GM10847 (cell line): ENCODE data around the gene TMEM141.
"Not testable (repeated sequence)": the region's sequence is repeated elsewhere in the genome, so short reads cannot be mapped to it uniquely, and the experiment has no call there.

Experiments used
- POLR2A ChIP-seq: IDR thresholded peaks from 2 replicates; pipeline ENCODE4 v1.6.1; 2011; ENCODE audit not compliant: insufficient read length; ENCODE audit errors: extremely low read depth

The TMEM141 gene

GRCh38 chr9:136835932-136836904 is 45.1 kb downstream of the TMEM141 start:
- no peak for TF ChIP-seq POLR2A

GRCh38 chr9:136837146-136837855 is 46.2 kb downstream of the TMEM141 start:
- TF ChIP-seq POLR2A: no peak

DNA sequence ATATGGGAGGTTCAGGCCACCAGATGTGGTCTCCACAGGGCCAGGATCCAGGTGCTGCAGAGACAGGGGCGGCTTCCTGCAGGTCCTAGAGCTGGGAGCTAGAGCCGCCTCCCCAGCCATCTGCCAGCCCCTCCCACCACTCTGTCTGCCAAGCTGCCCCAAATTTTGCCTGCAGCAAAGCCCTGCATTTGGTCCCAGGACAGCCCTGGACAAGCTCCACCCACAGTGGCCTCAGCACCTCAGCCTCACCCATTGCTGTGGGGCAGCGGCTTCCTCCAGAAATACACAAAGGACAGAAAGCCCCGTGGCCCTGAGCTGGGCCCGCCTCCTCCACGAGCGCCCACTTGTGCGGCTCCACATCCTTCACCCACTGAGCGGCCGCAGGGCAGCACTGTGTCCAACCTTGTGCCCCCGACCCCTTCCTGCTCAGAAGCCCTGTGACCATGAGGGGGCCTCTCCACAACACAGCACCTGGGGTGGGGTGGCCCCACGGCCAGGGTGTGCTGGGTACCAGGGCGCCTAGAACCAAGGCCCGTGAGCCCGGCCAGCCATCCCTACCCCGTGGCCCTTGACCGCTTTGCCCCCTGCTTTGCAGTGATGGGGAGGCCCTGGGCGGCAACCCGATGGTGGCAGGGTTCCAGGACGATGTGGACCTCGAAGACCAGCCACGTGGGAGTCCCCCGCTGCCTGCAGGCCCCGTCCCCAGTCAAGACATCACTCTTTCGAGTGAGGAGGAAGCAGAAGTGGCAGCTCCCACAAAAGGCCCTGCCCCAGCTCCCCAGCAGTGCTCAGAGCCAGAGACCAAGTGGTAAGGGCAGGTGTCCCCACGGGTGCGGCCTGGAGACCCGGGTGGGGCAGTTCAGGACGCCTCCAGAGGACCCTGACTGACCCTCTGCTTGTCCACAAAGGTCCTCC is 47.4 kb downstream of the TMEM141 start:
- no peak for TF ChIP-seq POLR2A

GRCh38 chr9:136839229-136840139 is 48.3 kb downstream of the TMEM141 start:
- no peak for TF ChIP-seq POLR2A

- TF ChIP-seq POLR2A: no peak
These were observed 49.2 kb downstream of the TMEM141 start for GRCh38 chr9:136840140-136840876.

DNA sequence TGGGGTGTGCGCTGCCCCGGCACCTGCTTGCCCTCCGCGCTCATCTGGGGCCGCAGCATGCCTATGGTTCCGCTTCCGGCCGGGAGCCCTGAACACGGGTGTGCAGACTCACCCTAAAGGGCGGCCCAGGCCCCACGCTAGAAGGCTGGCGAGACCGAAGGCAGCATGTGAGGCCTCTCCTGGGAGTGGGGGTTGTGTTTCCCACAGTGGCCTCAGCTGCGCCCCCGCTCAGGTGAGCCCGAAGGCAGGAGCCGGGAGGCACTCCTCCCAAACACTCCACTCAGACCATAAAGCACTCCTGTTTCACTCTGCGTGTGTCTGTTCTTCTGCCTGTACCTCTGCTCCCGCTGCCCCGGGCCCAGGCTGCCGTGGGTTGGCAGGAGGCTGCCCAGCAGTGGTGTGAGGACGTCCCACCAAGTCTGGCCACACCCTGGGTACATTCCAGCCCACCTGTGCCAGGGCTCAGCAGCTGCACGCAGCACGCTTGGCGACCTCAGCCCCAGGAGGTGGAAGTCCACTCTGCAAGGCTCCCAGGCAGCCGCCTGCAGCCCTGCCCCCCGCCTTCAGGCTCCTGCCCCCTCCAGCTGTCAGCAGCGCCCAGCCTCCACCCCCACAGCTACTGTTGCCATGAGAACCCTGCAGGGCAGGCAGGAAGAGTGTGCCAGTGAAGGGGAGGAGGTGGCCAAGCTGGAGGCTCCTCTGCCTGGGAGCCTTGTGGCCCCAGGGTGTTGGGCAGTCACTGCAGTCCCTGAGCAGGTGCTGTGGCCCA is 49.9 kb downstream of the TMEM141 start:
- TF ChIP-seq POLR2A: no peak

DNA sequence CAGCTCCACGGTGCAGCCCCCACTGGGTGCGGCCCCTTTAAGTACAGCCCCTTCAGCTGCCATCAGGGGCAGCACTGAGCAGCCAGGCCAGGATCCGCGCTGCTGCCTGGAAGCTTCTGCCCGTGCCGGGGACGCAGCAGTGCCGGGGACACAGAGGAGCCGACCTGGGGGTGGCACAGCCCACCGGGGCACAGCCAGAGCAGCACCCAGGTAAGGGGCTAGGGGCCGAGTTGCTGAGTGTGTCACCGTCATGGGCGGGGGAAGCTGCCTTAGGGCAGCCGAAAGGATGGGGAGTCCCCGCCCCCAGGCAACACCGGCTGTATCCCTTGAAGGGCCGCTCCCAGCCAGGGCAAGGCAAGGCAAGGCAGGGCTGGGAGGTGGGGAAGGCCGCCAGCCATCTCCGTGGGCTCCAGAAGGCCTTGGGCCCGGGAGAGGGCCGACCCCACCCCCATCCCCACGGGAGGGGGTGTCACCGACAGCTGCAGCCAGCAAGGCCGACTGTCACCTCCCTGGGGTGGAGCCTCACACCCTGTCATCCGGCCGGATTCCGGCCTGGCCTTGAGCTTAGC is 51.3 kb downstream of the TMEM141 start, which contains the start of gene AJM1:
AJM1 (plus strand) TSS at position 99 of the 569 bp plus-strand sequence. CDS start 1,937 bp downstream, outside the sequence.
- not testable (repeated sequence) for TF ChIP-seq POLR2A
